HCT116 (cell line): ENCODE measurements around the gene CCDC88C. TPM values are rescaled to one million over a fixed set of nuclear protein-coding genes. Genes with fewer than 3 reads are reported as not detected.

ENCODE experiments used
- ATAC-seq: fragments of 200-7000 bp; cut with Tn5 transposase; 2 replicates; pipeline ENCODE4 v1.9.1; 2020; ENCODE audit warnings: mild to moderate bottlenecking, moderate library complexity
- BruUV-seq: library from RNA; stranded (reverse); fragments of 400-500 nt; replicated peaks from 2 replicates; lab custom pipeline; 2021; lab: Mats Ljungman, UMichigan
- CTCF ChIA-PET: fragments of 300-600 bp; sonication (Branson Sonifier 250); formaldehyde crosslinking; loops from one replicate; lab custom pipeline; 2021; ENCODE audit warnings: antibody characterized with exemption; lab: Charles Lee
- POLR2A ChIA-PET: fragments of 300-600, 350-600 bp; sonication (Branson Sonifier 250); formaldehyde crosslinking; loops from one replicate; lab custom pipeline; 2021; ENCODE audit warnings: antibody characterized with exemption; lab: Charles Lee
- RAD21 ChIA-PET, 2 experiments: fragments of 300-600 bp; sonication (Branson Sonifier 250); formaldehyde crosslinking; loops; one replicate each; lab custom pipeline; 2023; ENCODE audit warnings: low total read pairs in 2 of 2; ENCODE audit not compliant: uncharacterized antibody in 2 of 2, unreplicated experiment in 2 of 2, low non-redundant PET in 1 of 2; lab: Charles Lee
- DNase-seq: peaks from one replicate; pipeline ENCODE4 v3.0.0-alpha.2; 2010; ENCODE audit warnings: low read depth, low spot score
- H2AFZ ChIP-seq: fragments of 200-600 bp; shearing (Covaris generic), sonication (generic); 2 replicates; pipeline ENCODE4 v1.6.1; 2017; ENCODE audit warnings: low read depth, mixed run types, mixed read lengths, antibody characterized with exemption, low read length; ENCODE audit not compliant: poor library complexity, severe bottlenecking
- H3K27ac ChIP-seq: 2 replicates; pipeline ENCODE4 v1.5.1; 2012; ENCODE audit warnings: low read depth, low read length
- H3K27me3 ChIP-seq: fragments of 200-600 bp; sonication (generic); 2 replicates; pipeline ENCODE4 v1.6.1; 2016; ENCODE audit warnings: mixed run types, low read length, mixed read lengths; ENCODE audit not compliant: insufficient read depth
- H3K36me3 ChIP-seq, 2 experiments: fragments of 200-500 bp in 1 of 2; fragments of 200-600 bp in 1 of 2; sonication (Bioruptor generic) in 1 of 2; sonication (generic) in 1 of 2; 2 replicates each; pipeline versions ENCODE4 v1.5.1 to v1.6.1; 2014 to 2016; ENCODE audit warnings: low read length in 2 of 2, inconsistent platforms in 1 of 2, mixed read lengths in 1 of 2, mixed run types in 1 of 2; ENCODE audit not compliant: insufficient read depth in 2 of 2, control insufficient read depth in 1 of 2
- H3K4me1 ChIP-seq, 2 experiments: fragments of 200-600 bp in 1 of 2; sonication (generic) in 1 of 2; 2 replicates each; pipeline versions ENCODE4 v1.5.1 to v1.6.1; 2012 to 2017; ENCODE audit warnings: low read length in 2 of 2, inconsistent platforms in 1 of 2, mild to moderate bottlenecking in 1 of 2, mixed read lengths in 1 of 2, mixed run types in 1 of 2, moderate library complexity in 1 of 2; ENCODE audit not compliant: insufficient read depth in 2 of 2, control insufficient read depth in 1 of 2
- H3K4me2 ChIP-seq: fragments of 200-600 bp; sonication (generic); 2 replicates; pipeline ENCODE4 v1.6.1; 2017; ENCODE audit warnings: mixed run types, low read length, mixed read lengths
- H3K4me3 ChIP-seq, 2 experiments: fragments of 200-600 bp in 1 of 2; sonication (generic) in 1 of 2; replicated peaks in 1 of 2; 2 replicates each; pipeline ENCODE4 v1.5.1; 2011 to 2016; ENCODE audit warnings: low read length in 2 of 2, control low read depth in 1 of 2, low read depth in 1 of 2, mild to moderate bottlenecking in 1 of 2, mixed read lengths in 1 of 2, mixed run types in 1 of 2
- H3K79me2 ChIP-seq: fragments of 200-600 bp; sonication (generic); 2 replicates; pipeline ENCODE4 v1.6.1; 2017; ENCODE audit warnings: mild to moderate bottlenecking, mixed run types, low read length, moderate library complexity, mixed read lengths; ENCODE audit not compliant: insufficient read depth
- H3K9ac ChIP-seq: fragments of 200-600 bp; sonication (generic); 2 replicates; pipeline ENCODE4 v1.6.1; 2016; ENCODE audit warnings: low read length, mixed read lengths
- H3K9me2 ChIP-seq: fragments of 200-600 bp; sonication (generic), shearing (Covaris generic); 2 replicates; pipeline ENCODE4 v1.6.1; 2017; ENCODE audit warnings: mixed run types, mild to moderate bottlenecking, moderate library complexity; ENCODE audit not compliant: insufficient read depth
- H3K9me3 ChIP-seq, 2 experiments: fragments of 200-500 bp in 1 of 2; fragments of 200-600 bp in 1 of 2; sonication (Bioruptor generic) in 1 of 2; sonication (generic) in 1 of 2; 2 replicates each; pipeline ENCODE4 v1.6.1; 2014 to 2017; ENCODE audit warnings: low read length in 2 of 2, mixed read lengths in 2 of 2, inconsistent platforms in 1 of 2, low read depth in 1 of 2, mild to moderate bottlenecking in 1 of 2, mixed run types in 1 of 2, moderate library complexity in 1 of 2; ENCODE audit not compliant: control insufficient read depth in 1 of 2, insufficient read depth in 1 of 2
- H4K20me1 ChIP-seq: fragments of 200-600 bp; sonication (generic), shearing (Covaris generic); 2 replicates; pipeline ENCODE4 v1.6.1; 2017; ENCODE audit warnings: mixed run types, mild to moderate bottlenecking, moderate library complexity; ENCODE audit not compliant: insufficient read depth
- ATF3 ChIP-seq: IDR thresholded peaks from 2 replicates; pipeline ENCODE4 v1.6.1; 2012
- CBX3 ChIP-seq: IDR thresholded peaks from 2 replicates; pipeline ENCODE4 v1.6.1; 2012; ENCODE audit warnings: low read depth
- CTCF ChIP-seq, 3 experiments: fragments of 200-600 bp in 1 of 3; sonication (generic) in 1 of 3; IDR thresholded peaks in 2 of 3; conservative IDR thresholded peaks in 1 of 3; 2 replicates each; pipeline ENCODE4 v1.5.1; 2012 to 2017; ENCODE audit warnings: low read depth in 2 of 3, low read length in 2 of 3, antibody characterized with exemption in 1 of 3, borderline replicate concordance in 1 of 3, control low read depth in 1 of 3, mild to moderate bottlenecking in 1 of 3, mixed read lengths in 1 of 3, mixed run types in 1 of 3, moderate library complexity in 1 of 3; ENCODE audit not compliant: insufficient read depth in 1 of 3
- EZH2 ChIP-seq: fragments of 200-600 bp; sonication (generic); IDR thresholded peaks from 2 replicates; pipeline ENCODE4 v1.6.1; 2017; ENCODE audit warnings: antibody characterized with exemption, mixed run types
- EZH2phosphoT487 ChIP-seq: fragments of 200-600 bp; IDR thresholded peaks from 2 replicates; pipeline ENCODE4 v1.6.1; 2018; ENCODE audit warnings: antibody characterized with exemption, borderline replicate concordance
- FOSL1 ChIP-seq: IDR thresholded peaks from 2 replicates; pipeline ENCODE4 v1.6.1; 2012; ENCODE audit warnings: low read depth
- JUND ChIP-seq: IDR thresholded peaks from 2 replicates; pipeline ENCODE4 v1.6.1; 2012
- MAX ChIP-seq: IDR thresholded peaks from 2 replicates; pipeline ENCODE4 v1.6.1; 2012
- POLR2A ChIP-seq: IDR thresholded peaks from 2 replicates; pipeline ENCODE4 v1.7.0; 2011; ENCODE audit warnings: borderline replicate concordance; ENCODE audit not compliant: insufficient read depth, insufficient read length; ENCODE audit errors: extremely low read depth
- POLR2AphosphoS5 ChIP-seq: IDR thresholded peaks from 2 replicates; pipeline ENCODE4 v1.6.1; 2011; ENCODE audit warnings: mild to moderate bottlenecking, low read depth, low read length, moderate library complexity
- RAD21 ChIP-seq: IDR thresholded peaks from 2 replicates; pipeline ENCODE4 v1.6.1; 2012; ENCODE audit warnings: low read depth, mild to moderate bottlenecking
- SIN3A ChIP-seq: IDR thresholded peaks from 2 replicates; pipeline ENCODE4 v1.6.1; 2012; ENCODE audit warnings: low read depth
- SRF ChIP-seq: IDR thresholded peaks from 2 replicates; pipeline ENCODE4 v1.6.1; 2012; ENCODE audit warnings: low read depth
- TCF7L2 ChIP-seq: IDR thresholded peaks from 2 replicates; pipeline ENCODE4 v1.7.0; 2011; ENCODE audit warnings: borderline replicate concordance, inconsistent platforms; ENCODE audit not compliant: insufficient read depth, insufficient read length; ENCODE audit errors: extremely low read depth
- ZBTB33 ChIP-seq: IDR thresholded peaks from 2 replicates; pipeline ENCODE4 v1.6.1; 2011; ENCODE audit warnings: mild to moderate bottlenecking, low read length, moderate library complexity; ENCODE audit not compliant: insufficient replicate concordance; ENCODE audit errors: extremely low read depth
- ZFX ChIP-seq: fragments of 450-650 bp; IDR thresholded peaks from 2 replicates; pipeline ENCODE4 v1.6.1; 2017
- intact Hi-C: fragments of 100-400 bp; cut with micrococcal nuclease; formaldehyde crosslinking; loops from 2 replicates; pipeline ENCODE4 v1.10.0; 2022
- total RNA-seq: library from RNA; stranded (reverse); gene quantifications from one replicate; pipeline ENCODE4 v1.2.1, GENCODE V29; 2021; ENCODE audit not compliant: unreplicated experiment

Gene CCDC88C
- total RNA-seq, 1 experiment from 2014 or later: 20.8 TPM

- no peak overlapping the region for H3K27ac ChIP-seq
- ATAC-seq: no peak
- no peaks in the 10 kb centered on the region for H3K9me2 ChIP-seq
- H3K79me2 ChIP-seq: no peaks in the 10 kb centered on the region
- BruUV-seq: no TSS peak
- no peak overlapping the region for H3K9ac ChIP-seq
- TF ChIP-seq SIN3A (no peak), MAX (no peak)
- TF ChIP-seq, all 23 proteins: peak for 0
- ChIA-PET POLR2A (no interaction called here), CTCF (interaction anchor here (0.6 kb wide), 1 partner anchor 10 kb away, joined by 5 read pairs; no protein-coding TSS in a partner anchor), RAD21 (no interaction called here)
- H3K4me2 ChIP-seq: no peak overlapping the region
- H2AFZ ChIP-seq: no peak overlapping the region
- H3K4me3 ChIP-seq: no peak overlapping the region
- no peak for DNase-seq
- no peaks in the 10 kb centered on the region for H3K9me3 ChIP-seq
- H3K27me3 ChIP-seq: no peaks in the 10 kb centered on the region
- no peaks in the 10 kb centered on the region for H3K36me3 ChIP-seq
- H3K4me1 ChIP-seq: peaks cover 0 to 6% of the 10 kb centered on the region in 2 experiments; a peak in 1 of 4 replicates
- no peaks in the 10 kb centered on the region for H4K20me1 ChIP-seq
- intact Hi-C loops: no loop called here
These were observed 172.6 kb downstream of the CCDC88C start for GRCh38 chr14:91245029-91245428.

GRCh38 chr14:91244501-91244901 lies 173.1 kb downstream of the CCDC88C start, which contains the start of gene GPR68:
Gene GPR68 (minus strand): TSS chr14:91244704. CDS start chr14:91235050, 9,654 bp downstream.
- ATAC-seq: no peak
- no peaks in the 10 kb centered on the region for H4K20me1 ChIP-seq
- no peaks in the 10 kb centered on the region for H3K79me2 ChIP-seq
- no peak for TF ChIP-seq ZBTB33
- no peak for TF ChIP-seq POLR2AphosphoS5
- no peak for TF ChIP-seq EZH2
- no peak for TF ChIP-seq EZH2phosphoT487
- TF ChIP-seq JUND: no peak
- TF ChIP-seq RAD21: no peak
- TF ChIP-seq POLR2A: no peak
- no peak for TF ChIP-seq SIN3A
- no peak for TF ChIP-seq FOSL1
- TF ChIP-seq ZFX: no peak
- TF ChIP-seq CBX3: no peak
- no peak for TF ChIP-seq ATF3
- no peak for TF ChIP-seq TCF7L2
- no peak for TF ChIP-seq SRF
- no peak for TF ChIP-seq CTCF (IDR thresholded peaks at IDR 0.05 in 2 of 3, conservative IDR thresholded peaks at IDR 0.05 in 1 of 3; ENCODE audit: borderline replicate concordance in 1 of 3, insufficient read depth in 1 of 3, low read depth in 2 of 3, low read length in 2 of 3)
- TF ChIP-seq, all 23 proteins: peak for 0
- Histone ChIP-seq H3K9me3 (no peaks in the 10 kb centered on the region), H3K4me1 (peaks cover 0 to 6% of the 10 kb centered on the region in 2 experiments; a peak in 1 of 4 replicates), H3K9me2 (no peaks in the 10 kb centered on the region), H3K4me3 (no peak within 1 kb of the TSS), H3K36me3 (no peaks in the 10 kb centered on the region), H3K27ac (no peak within 1 kb of the TSS), H3K9ac (no peak within 1 kb of the TSS), H3K27me3 (no peaks in the 10 kb centered on the region), H2AFZ (no peak within 1 kb of the TSS), H3K4me2 (no peak within 1 kb of the TSS)
- CTCF ChIA-PET: interaction anchor here (0.6 kb wide), 1 partner anchor 9 kb away, joined by 5 read pairs; no protein-coding TSS in a partner anchor
- intact Hi-C loops: no loop called here
- POLR2A ChIA-PET: no interaction called here
- RAD21 ChIA-PET: no interaction called here
- no peak for DNase-seq
- BruUV-seq: no TSS peak
